Measurements from ENCODE around the gene DAPK3.

The DAPK3 gene

GRCh38 chr19:4015705-4016402 is 45.0 kb upstream of the DAPK3 start:
- H3K4me2 ChIP-seq (ENCODE audit: low read depth, low read length, poor library complexity, severe bottlenecking), result no peak overlapping the region
- H3K36me3 ChIP-seq (ENCODE audit: insufficient read depth, low read length), result peaks cover 20% of the 10 kb centered on the region; the same call in 1 of the 2 replicates
- H3K4me3 ChIP-seq (ENCODE audit: low read length, poor library complexity, severe bottlenecking), result no peak overlapping the region
- H3K79me2 ChIP-seq (ENCODE audit: insufficient read depth, low read length), result peaks cover 76% of the 10 kb centered on the region; the same call in 1 of the 2 replicates
- H3K27me3 ChIP-seq (ENCODE audit: insufficient read depth, low read length, poor library complexity, severe bottlenecking), result no peaks in the 10 kb centered on the region
- no peaks in the 10 kb centered on the region for H3F3A ChIP-seq (ENCODE audit: low read depth)
- H4K20me1 ChIP-seq (ENCODE audit: insufficient read depth, low read length, poor library complexity, severe bottlenecking), result peaks cover 27% of the 10 kb centered on the region
- H3K9ac ChIP-seq (ENCODE audit: low read depth, low read length, poor library complexity, severe bottlenecking), result no peak overlapping the region
- no peaks in the 10 kb centered on the region for H3K9me3 ChIP-seq (ENCODE audit: insufficient read depth, low read depth, low read length)
- TF ChIP-seq, protein P1, sequence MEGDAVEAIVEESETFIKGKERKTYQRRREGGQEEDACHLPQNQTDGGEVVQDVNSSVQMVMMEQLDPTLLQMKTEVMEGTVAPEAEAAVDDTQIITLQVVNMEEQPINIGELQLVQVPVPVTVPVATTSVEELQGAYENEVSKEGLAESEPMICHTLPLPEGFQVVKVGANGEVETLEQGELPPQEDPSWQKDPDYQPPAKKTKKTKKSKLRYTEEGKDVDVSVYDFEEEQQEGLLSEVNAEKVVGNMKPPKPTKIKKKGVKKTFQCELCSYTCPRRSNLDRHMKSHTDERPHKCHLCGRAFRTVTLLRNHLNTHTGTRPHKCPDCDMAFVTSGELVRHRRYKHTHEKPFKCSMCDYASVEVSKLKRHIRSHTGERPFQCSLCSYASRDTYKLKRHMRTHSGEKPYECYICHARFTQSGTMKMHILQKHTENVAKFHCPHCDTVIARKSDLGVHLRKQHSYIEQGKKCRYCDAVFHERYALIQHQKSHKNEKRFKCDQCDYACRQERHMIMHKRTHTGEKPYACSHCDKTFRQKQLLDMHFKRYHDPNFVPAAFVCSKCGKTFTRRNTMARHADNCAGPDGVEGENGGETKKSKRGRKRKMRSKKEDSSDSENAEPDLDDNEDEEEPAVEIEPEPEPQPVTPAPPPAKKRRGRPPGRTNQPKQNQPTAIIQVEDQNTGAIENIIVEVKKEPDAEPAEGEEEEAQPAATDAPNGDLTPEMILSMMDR (conservative IDR thresholded peaks at IDR 0.05; ENCODE audit: low read length), result no peak
- no peak for TF ChIP-seq EZH2phosphoT487 (IDR thresholded peaks at IDR 0.05; ENCODE audit: borderline replicate concordance)
- H3K4me1 ChIP-seq (ENCODE audit: insufficient read depth, low read length, poor library complexity, severe bottlenecking), result no peaks in the 10 kb centered on the region
- no peaks in the 10 kb centered on the region for H3K9me2 ChIP-seq (replicated peaks; ENCODE audit: low read depth, low read length)
- H2AFZ ChIP-seq (ENCODE audit: low read length), result no peak overlapping the region

- peaks cover 9% of the 10 kb centered on the region for H3K4me1 ChIP-seq (ENCODE audit: insufficient read depth, low read length, poor library complexity, severe bottlenecking)
- no peaks in the 10 kb centered on the region for H3K27me3 ChIP-seq (ENCODE audit: insufficient read depth, low read length, poor library complexity, severe bottlenecking)
- no peaks in the 10 kb centered on the region for H3K9me3 ChIP-seq (ENCODE audit: insufficient read depth, low read depth, low read length)
- H3K36me3 ChIP-seq (ENCODE audit: insufficient read depth, low read length), result peaks cover 20% of the 10 kb centered on the region; the same call in 1 of the 2 replicates
- H3K9ac ChIP-seq (ENCODE audit: low read depth, low read length, poor library complexity, severe bottlenecking), result no peak overlapping the region
- H3F3A ChIP-seq (ENCODE audit: low read depth), result no peaks in the 10 kb centered on the region
- peaks cover 86% of the 10 kb centered on the region for H3K79me2 ChIP-seq (ENCODE audit: insufficient read depth, low read length)
- peaks cover 38% of the 10 kb centered on the region for H4K20me1 ChIP-seq (ENCODE audit: insufficient read depth, low read length, poor library complexity, severe bottlenecking)
- TF ChIP-seq, protein P1 (conservative IDR thresholded peaks at IDR 0.05; ENCODE audit: low read length), result no peak
- no peak for TF ChIP-seq EZH2phosphoT487 (IDR thresholded peaks at IDR 0.05; ENCODE audit: borderline replicate concordance)
- no peaks in the 10 kb centered on the region for H3K9me2 ChIP-seq (replicated peaks; ENCODE audit: low read depth, low read length)
- no peak overlapping the region for H3K4me3 ChIP-seq (ENCODE audit: low read length, poor library complexity, severe bottlenecking)
- no peak overlapping the region for H3K4me2 ChIP-seq (ENCODE audit: low read depth, low read length, poor library complexity, severe bottlenecking)
- no peak overlapping the region for H2AFZ ChIP-seq (ENCODE audit: low read length)
These were observed 43.9 kb upstream of the DAPK3 start for GRCh38 chr19:4014541-4015491.

- H2AFZ ChIP-seq (ENCODE audit: low read length), result no peak overlapping the region
- no peaks in the 10 kb centered on the region for H3K27me3 ChIP-seq (ENCODE audit: insufficient read depth, low read length, poor library complexity, severe bottlenecking)
- no peaks in the 10 kb centered on the region for H3F3A ChIP-seq (ENCODE audit: low read depth)
- peaks cover 20% of the 10 kb centered on the region; the same call in 1 of the 2 replicates for H3K36me3 ChIP-seq (ENCODE audit: insufficient read depth, low read length)
- H4K20me1 ChIP-seq (ENCODE audit: insufficient read depth, low read length, poor library complexity, severe bottlenecking), result peaks cover 44% of the 10 kb centered on the region
- TF ChIP-seq, protein P1 (conservative IDR thresholded peaks at IDR 0.05; ENCODE audit: low read length), result no peak
- no peak for TF ChIP-seq EZH2phosphoT487 (IDR thresholded peaks at IDR 0.05; ENCODE audit: borderline replicate concordance)
- no peak overlapping the region for H3K4me2 ChIP-seq (ENCODE audit: low read depth, low read length, poor library complexity, severe bottlenecking)
- H3K9ac ChIP-seq (ENCODE audit: low read depth, low read length, poor library complexity, severe bottlenecking), result no peak overlapping the region
- no peak overlapping the region for H3K4me3 ChIP-seq (ENCODE audit: low read length, poor library complexity, severe bottlenecking)
- no peaks in the 10 kb centered on the region for H3K9me3 ChIP-seq (ENCODE audit: insufficient read depth, low read depth, low read length)
- peaks cover 17% of the 10 kb centered on the region for H3K4me1 ChIP-seq (ENCODE audit: insufficient read depth, low read length, poor library complexity, severe bottlenecking)
- H3K79me2 ChIP-seq (ENCODE audit: insufficient read depth, low read length), result peaks cover 87% of the 10 kb centered on the region
- no peaks in the 10 kb centered on the region for H3K9me2 ChIP-seq (replicated peaks; ENCODE audit: low read depth, low read length)
These were observed 43.1 kb upstream of the DAPK3 start for GRCh38 chr19:4013886-4014540.

Measured in Loucy (cell line).